Stimulated activated CD8-positive, alpha-beta memory T cell treated with anti-CD3 and anti-CD28 coated beads, Interleukin-4, amount 100 ng/mL, for 1 hour (primary cell): Measurements from ENCODE around the gene BLVRB.
"Not testable (repeated sequence)": the region's sequence is repeated elsewhere in the genome, so short reads cannot be mapped to it uniquely, and the experiment has no call there.

ENCODE experiments used
- DNase-seq, 2 donors: peaks; one replicate each; pipeline ENCODE4 v3.0.0-alpha.2; 2020; ENCODE audit warnings: low read depth in 2 of 2, low spot score in 1 of 2

BLVRB gene

DNA sequence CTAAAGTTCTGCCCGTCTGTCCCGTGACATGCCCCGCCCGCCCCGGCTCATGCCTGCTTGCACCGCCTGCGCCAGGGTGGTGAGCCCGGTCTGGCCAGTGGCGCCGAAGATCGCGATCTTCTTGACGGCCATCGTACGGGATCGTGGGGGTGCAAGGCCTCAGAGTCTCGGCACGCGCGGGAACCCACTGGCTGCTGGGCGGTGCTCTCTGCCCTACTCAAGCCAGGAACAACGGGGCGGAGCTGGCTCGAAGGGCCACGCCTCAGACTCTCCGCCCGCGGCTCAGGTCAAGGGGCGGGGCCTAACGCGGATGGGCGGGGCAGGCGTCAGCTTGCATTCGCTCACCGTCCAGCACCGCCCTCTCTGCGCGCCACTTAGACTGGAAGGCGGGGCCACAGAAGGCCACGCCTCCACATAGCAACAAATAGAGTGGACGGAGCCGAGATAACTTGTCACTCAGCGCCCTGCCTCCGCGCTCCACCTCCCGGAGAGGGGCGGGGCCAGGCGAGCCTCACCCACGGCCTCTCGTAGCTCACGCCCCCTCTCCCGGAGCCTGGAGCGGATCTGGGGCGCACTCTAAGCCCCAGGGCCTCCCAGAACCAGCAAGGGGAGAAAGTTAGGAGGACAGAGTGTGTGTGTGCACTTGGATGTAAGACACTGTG is at the start of gene BLVRB:
Gene BLVRB, minus strand, starts transcription at position 189 of the 662 bp plus-strand sequence. Its CDS starts 57 bp downstream, at position 132.
- DNase-seq: peak; percentile 99

DNA sequence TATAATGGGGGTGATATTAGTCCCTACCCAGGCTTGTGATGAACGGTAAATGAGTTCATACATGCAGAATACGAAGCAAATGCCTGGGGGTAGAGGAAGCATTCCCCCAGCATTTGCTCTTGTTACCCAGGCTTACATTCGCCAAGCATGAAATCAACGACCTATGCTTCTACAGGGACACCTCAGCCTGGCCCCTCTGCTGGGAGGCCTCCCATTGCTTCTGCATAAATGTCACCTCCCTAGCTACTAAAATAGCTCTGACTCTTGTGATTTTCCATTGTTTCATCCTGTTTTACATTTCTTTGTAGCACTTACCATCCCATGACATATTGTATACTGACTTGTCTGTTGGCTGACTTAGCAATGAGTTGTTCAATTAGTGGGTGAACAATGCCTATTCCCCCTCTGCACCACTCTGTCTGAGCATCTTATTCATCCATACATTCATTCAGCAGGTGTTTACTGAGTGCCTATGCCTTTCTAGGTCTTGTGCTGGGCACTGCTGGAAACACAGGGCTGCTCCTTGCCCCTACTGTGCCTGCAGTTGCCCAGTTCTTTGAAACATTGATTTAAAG is 48.3 kb upstream of the BLVRB start:
- DNase-seq: no peak

DNA sequence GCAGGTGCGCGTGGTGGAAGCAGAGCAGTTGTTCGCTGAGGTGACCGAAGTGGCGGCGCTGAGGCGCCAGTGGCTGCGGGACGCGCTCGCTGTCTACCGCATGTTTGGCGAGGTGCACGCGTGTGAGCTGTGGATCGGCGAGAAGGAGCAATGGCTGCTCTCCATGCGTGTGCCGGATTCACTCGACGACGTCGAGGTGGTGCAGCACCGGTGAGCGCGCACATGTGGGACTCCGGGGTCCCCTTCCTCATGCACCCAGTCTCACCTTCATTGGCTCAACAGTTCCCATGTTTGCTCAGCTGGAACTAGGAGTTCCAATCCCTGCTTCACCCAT is 47.8 kb upstream of the BLVRB start:
- no peak for DNase-seq

DNA sequence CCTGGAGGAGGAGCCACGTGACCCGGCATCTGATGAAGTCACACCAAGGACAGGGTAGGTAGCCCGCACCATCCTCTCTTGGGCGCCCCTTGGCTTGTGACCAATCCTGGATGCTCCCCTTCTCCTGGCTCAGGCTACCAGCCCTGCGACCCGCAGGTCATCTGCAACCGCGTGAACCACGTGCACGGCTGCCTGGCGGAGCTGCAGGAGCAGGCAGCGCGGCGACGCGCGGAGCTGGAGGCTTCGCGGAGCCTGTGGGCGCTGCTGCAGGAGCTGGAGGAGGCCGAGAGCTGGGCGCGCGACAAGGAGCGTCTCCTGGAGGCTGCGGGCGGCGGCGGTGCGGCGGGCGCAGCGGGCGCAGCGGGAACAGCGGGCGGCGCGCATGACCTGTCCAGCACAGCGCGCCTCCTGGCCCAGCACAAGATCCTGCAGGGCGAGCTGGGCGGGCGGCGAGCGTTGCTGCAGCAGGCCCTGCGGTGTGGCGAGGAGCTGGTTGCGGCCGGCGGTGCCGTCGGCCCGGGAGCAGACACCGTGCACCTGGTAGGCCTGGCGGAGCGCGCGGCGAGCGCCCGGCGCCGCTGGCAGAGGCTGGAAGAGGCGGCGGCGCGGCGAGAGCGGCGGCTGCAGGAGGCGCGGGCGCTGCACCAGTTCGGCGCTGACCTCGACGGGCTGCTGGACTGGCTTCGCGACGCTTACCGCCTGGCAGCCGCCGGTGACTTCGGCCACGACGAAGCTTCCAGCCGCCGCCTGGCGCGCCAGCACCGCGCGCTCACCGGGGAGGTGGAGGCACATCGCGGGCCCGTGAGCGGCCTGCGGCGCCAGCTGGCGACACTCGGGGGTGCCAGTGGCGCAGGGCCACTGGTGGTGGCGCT is 47.2 kb upstream of the BLVRB start:
- DNase-seq: no peak

DNA sequence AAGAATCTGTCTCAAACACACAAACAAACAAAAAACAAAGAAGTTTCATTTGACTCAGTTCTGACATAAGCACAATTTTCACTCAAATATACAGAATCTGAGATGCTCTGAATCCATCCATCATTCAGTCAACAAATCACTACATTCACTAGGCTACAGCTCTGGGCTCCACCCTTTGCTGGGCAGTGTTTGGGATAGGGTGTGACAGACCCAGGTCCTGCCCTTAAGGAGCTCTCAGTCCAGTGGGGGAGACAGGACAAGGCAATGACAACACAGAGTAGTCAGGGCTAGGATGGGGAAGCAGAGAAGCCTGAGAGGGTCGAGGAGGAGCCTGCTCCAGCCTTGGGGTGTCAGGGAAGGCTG is 46.5 kb upstream of the BLVRB start:
- DNase-seq: no peak

DNA sequence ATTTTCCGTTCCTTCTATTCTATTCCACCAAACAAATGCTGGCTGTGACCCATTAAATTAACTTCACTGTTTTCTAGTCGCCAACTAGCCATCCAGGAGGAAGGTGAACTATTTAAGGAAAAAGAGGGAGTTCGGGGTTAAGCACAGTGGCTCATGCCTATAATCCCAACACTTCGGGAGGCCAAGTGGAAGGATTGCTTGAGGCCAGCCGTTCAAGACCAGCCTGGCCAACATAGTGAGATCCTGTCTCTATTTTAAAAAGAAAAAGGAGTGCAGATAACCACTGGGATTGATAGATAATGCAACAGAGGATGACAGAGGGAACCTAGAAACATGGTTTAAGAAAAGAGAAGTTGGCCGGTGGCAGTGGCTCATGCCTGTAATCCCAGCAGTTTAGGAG is 45.9 kb upstream of the BLVRB start:
- DNase-seq: no peak

DNA sequence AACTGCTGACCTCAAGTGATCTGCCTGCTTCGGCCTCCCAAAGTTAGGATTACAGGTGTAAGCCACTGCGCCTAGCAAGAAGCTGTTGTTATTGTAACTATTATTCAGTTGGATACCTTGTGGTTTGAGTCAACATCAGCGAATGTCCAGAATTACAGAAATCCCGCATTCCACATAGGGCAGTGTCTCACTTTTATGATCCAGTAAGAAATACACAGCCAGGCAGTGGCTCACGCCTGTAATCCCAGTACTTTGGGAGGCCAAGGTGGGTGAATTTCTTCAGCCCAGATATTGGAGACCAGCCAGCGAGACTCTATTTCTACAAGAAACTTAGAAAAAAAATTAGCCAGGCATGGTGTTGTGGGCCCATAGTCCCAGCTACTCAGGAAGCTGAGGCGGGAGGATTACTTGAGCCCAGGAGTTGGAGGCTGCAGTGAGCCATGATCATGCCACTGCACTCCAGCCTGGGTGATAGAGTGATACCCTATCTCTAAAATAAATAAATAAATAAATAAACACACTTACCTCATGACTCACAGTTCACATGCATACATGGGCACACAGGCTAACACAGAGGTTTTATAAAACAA is 45.1 kb upstream of the BLVRB start:
- no peak for DNase-seq

DNA sequence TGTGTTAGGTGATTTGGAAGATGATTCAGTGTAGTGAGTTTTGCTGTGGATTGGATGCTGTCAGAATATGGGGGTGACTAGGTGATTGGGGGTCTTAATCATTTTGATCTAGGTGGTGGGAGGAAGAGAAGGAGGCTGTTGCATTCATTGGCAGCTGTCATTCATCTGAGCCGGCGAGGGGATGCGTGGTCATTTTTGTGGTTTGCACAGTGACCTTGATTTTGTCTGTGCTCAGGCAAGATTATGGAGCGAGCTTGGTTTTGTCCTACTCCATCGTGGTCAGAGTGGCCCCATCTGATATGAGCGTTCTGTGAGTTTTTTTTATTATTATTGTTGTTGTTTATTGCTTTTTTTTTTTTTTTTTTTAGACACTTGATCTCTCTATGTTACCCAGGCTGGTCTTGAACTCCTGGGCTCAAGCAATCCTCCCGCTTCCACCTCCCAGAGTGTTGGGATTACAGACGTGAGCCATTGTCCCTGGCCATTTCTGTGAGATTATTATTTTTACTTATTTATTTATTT is 43.3 kb upstream of the BLVRB start:
- no peak for DNase-seq

DNA sequence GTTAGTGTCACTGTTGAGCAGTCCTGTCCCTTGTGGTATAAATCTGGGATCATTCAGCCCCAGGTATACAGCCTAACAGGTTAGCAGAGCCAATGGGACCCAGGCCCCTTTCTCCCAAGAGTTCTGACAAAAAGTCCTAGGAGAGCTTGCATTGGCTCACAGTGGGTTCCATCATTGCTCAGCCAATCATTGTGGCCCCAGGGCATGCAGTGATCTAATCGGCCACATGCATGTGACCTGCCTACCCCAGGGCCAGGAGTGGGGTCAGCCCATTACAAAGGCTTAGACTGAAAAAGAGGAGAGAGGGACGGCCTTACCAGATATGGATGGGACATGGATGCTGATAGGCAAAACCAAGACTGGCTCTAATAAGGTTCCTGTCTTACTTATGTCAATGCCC is 42.3 kb upstream of the BLVRB start:
- no peak for DNase-seq

DNA sequence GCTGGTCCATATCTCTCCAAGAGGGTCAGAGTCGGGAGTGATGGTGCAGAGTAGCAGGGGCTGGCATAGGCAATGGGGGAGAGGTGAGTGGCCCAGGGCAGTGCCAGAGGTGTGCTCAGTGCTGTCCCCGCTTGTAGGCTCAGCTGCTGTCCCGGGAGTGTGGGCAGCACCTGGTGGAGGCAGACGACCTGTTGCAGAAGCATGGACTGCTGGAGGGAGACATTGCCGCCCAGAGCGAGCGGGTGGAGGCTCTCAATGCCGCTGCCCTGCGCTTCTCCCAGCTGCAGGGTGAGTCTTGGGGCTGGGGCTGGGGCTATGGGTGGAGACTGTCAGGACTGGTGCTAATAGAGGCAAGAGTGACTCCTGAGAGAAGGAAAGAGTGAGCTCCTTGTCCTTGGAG is 40.6 kb upstream of the BLVRB start:
- DNase-seq: no peak

DNA sequence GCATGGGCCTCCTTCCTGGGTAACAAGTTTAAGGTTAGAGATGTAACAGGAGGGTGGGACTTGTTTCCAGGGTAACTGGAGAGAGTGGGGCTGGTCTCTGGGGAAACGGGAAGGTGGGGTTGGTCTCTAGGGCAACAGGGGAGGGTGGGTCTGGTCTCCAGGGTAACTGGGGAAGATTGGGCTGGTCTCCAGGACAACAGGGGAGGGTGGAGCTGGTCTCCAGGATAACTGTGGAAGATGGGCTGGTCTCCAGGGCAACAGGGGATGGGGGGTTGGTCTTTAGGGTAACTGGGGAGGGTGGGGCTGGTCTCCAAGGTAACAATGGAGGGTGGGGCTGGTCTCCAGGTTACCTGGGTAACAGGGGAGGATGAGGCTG is 37.8 kb upstream of the BLVRB start:
- DNase-seq: no peak

DNA sequence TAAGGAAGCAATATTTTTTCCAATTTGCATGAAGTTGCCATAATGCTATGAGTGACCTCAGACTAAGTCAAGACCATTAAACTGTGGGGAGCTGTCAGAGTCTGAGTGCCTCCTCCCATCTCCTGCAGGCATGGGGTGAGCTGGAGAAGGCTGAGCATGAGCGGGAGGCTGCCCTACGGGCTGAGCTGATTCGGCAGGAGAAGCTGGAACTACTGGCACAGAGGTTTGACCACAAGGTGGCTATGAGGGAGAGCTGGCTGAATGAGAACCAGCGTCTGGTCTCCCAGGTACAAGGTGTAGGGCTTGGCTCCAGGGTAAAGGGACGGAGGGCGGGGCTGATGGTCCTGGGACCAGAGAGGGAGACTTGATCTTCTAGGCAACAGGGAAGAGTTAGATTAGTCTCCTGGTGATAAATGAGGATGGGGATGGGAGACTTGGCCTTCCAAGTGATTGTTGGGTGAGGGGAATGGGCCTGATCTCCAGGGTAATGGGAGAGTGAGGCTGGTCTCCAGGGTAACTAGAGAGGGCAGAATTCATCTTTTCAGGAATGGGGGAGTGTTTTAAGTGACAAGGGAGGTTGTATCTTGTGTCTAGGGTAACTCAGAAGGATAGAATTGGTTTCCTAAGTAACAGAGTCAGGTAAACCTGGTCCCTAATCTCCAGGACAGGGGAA is 37.2 kb upstream of the BLVRB start:
- no peak for DNase-seq

DNA sequence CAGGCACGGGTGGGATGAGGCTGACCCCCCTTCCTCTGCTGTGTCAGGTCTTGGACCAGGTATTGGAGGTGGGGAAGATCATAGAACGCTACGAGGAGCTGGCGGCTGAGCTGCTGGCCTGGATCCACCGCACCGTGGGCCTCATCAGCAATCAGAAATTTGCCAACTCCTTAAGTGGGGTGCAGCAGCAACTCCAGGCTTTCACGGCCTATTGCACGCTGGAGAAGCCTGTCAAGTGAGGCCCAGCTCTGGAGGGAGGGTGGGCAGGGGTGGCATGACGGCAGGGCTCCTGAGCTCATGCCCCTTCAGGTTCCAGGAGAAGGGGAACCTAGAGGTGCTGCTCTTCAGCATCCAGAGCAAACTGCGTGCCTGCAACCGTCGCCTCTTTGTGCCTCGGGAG is 36.5 kb upstream of the BLVRB start:
- DNase-seq: no peak

DNA sequence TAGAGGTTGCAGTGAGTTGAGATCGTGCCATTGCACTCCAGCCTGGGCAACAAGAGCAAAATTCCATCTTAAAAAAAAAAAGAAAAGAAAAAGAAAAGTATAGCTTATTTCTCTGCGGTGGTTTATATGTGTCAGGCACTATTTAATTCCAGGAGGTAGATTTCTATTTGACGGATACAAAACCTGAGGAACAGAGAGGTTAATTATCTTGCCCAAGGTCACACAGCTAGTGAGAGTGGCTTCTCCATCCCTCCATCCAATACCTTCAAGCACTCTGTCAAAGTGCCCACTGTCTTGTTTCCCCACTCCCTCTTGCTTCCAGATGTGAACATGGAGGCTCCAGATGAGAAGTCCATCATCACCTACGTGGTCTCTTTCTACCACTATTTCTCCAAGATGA is 36.1 kb upstream of the BLVRB start:
- no peak for DNase-seq

DNA sequence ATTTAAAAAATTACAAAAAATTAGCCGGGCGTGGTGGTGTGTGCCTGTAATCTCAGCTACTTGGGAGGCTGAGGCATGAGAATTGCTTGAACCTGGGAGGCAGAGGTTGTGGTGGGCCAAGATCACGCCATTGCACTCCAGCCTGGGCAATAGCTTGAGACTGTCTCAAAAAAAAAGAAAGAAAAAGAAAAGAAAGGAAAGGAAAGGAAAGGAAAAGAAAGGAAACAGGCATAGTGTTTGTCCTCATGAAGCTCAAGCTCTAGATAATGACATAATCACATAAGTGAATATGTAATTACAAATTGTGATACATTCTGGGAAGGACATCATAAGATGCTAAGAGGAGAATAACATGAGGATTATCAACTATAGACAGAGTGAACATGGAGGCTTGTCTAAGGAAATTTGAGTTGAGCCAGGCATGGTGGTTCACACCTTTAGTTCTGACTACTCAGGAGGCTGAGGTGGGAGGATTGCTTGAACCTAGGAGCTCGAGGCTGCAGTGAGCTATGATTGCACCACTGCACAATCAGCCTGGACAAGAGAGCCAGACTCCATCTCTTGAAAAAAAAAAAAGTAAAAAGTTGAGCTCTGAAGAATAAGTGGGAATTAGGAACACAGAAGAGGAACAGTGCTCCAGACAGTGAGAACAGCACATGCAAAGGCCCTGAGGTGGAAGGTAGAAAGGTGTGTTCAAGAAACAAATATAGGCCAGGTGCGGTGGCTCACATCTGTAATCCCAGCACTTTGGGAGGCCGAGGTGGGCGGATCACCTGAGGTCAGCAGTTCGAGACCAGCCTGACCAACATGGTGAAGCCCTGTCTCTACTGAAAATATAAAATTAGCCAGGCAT is 35.4 kb upstream of the BLVRB start:
- not testable (repeated sequence) for DNase-seq

DNA sequence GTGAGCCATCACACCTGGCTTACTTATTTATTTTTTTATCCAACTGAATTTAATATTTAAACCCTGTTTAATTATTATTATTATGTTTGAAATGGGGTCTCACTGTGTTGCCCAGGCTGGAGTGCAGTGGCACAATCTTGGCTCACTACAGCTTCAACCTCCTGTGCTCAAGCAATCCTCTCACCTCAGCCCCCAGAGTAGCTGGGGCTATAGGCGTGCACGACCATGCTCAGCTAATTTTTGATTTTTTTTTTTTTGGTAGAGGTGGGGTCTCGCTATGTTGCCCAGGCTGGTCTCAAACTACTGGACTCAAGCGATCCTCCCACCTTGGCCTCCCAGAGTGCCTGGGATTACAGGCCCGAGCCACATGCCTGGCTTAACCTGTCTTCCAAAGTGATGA is 33.8 kb upstream of the BLVRB start:
- no peak for DNase-seq

DNA sequence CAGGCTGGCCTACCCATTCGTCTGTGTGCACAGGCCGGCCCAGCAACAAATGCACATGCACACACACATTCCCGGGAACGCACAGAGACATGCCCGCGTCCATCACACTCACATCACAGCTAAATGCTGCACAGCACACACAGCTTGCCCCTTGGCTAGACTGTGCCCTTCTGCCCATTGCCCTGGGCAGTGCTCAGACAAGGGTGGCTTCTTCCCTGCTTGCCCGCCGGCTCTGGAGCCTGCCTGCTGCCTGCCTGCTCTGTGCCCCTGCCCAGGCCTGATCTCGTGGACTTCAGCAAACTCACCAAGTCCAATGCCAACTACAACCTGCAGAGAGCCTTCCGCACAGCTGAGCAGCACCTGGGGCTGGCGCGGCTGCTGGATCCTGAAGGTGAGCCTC is 31.7 kb upstream of the BLVRB start:
- DNase-seq: no peak

DNA sequence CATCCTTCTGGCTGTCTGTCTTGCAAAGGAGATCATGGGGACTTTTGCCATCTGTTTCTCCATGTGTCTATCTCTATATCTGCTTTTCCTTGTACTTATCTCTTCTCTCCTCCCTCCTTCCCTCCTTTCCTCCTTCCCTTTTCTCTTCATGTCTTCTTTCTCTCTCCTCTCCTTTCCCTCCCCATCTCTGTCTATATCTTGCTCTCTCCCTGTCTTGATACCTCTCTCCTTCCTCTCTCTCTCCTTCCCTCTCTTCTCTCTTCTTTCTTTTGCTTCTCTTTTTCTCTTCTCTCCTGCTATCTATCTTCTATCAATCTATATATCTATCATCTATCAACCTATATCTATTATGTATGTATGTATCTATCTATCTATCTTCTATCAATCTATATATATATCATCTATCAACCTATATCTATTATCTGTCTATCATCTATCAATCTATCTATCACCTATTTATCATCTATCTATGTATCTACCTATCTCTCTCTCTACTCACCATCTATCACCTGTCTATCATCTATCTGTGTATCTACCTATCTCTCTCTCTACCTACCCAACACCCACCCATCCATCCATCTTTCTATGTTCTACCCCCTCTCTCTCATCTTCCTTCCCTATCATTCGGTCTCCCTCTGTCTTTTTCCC is 28.8 kb upstream of the BLVRB start:
- no peak for DNase-seq

DNA sequence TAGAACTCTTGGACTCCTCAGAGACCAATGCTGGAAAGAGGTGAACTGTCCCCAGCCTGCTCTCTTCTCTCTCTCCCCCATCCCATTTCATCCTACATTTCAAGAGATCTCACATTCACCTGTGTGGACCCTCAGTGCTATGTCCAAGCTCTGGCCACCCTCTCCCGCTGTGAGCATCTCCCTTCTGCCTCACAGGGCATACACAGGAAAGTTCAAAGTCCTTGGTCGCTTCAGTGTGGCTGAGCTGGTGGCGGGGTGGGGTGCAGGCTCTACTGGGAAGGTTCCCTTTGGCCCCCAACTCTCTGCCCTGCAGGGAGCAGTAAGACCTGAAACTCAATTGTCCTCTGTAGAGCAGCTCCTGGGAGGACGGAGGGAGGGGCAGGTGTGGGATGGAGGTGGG is 28.2 kb upstream of the BLVRB start:
- DNase-seq: no peak

DNA sequence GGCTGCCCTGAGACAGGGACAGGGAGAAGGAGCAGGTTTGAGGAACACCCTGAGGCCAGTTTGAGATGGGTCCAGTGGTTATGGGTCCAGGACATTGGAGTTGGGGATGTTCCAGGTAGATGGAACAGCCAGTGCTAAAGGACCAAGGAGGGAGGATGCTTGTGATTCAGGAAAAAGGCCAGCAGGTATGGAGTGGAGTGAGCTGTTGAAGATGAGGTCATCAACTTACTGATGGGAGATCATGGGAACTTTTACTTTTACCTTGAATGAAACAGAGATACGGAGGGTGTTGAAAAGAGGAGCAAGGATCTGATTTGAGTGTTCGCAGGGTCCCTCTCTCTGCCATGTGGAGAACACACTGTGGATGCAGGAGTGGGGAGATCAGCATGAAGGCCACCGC is 26.7 kb upstream of the BLVRB start:
- DNase-seq: no peak
